Endothelial cell of umbilical vein (primary cell): ENCODE results near the gene PPP1R8.

Experiments
- CTCF ChIP-seq, 2 donors: IDR thresholded peaks; 1 replicate in 1 of 2; 2 replicates in 1 of 2; pipeline ENCODE4 v1.5.1; 2011; ENCODE audit warnings: low read length in 2 of 2, mild to moderate bottlenecking in 2 of 2, moderate library complexity in 2 of 2, control low read depth in 1 of 2, inconsistent platforms in 1 of 2, low read depth in 1 of 2; ENCODE audit not compliant: insufficient read depth in 1 of 2; ENCODE audit errors: extremely low read depth in 1 of 2
- EZH2 ChIP-seq: IDR thresholded peaks from 2 replicates; pipeline ENCODE4 v1.6.1; 2012; ENCODE audit warnings: borderline replicate concordance, low read depth, mild to moderate bottlenecking, moderate library complexity, low read length, inconsistent platforms; ENCODE audit not compliant: severe bottlenecking
- FOS ChIP-seq: IDR thresholded peaks from 2 replicates; pipeline ENCODE4 v1.6.1; 2011; ENCODE audit warnings: mild to moderate bottlenecking, low read length, moderate library complexity, borderline replicate concordance; ENCODE audit not compliant: insufficient read depth
- JUN ChIP-seq: IDR thresholded peaks from 2 replicates; pipeline ENCODE4 v1.6.1; 2011; ENCODE audit warnings: borderline replicate concordance, low read depth; ENCODE audit not compliant: insufficient read length, insufficient read depth
- MYC ChIP-seq: IDR thresholded peaks from one replicate; pipeline ENCODE4 v1.6.1; 2011; ENCODE audit warnings: mild to moderate bottlenecking, low read depth, low read length
- POLR2A ChIP-seq: IDR thresholded peaks from 2 replicates; pipeline ENCODE4 v1.6.1; 2012; ENCODE audit warnings: low read depth, mild to moderate bottlenecking, control low read depth, low read length
- POLR2AphosphoS5 ChIP-seq: IDR thresholded peaks from 2 replicates; pipeline ENCODE4 v1.6.1; 2012; ENCODE audit warnings: low read depth, mild to moderate bottlenecking, control low read depth, low read length, moderate library complexity; ENCODE audit not compliant: insufficient read depth
- TF ChIP-seq, protein P1 (sequence below): IDR thresholded peaks from 2 replicates; pipeline ENCODE4 v1.6.1; 2011; ENCODE audit not compliant: insufficient read depth, insufficient read length

- TF ChIP-seq POLR2A (no peak), CTCF (IDR thresholded peaks at IDR 0.05; ENCODE audit: extremely low read depth in 1 of 2, insufficient read depth in 1 of 2, low read depth in 1 of 2, low read length in 2 of 2) (no peak), EZH2 (no peak), POLR2AphosphoS5 (no peak), MYC (no peak), JUN (no peak), FOS (no peak)
- TF ChIP-seq, protein P1, sequence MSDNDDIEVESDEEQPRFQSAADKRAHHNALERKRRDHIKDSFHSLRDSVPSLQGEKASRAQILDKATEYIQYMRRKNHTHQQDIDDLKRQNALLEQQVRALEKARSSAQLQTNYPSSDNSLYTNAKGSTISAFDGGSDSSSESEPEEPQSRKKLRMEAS: no peak
Observed at GRCh38 chr1:27804791-27805190, 25.8 kb upstream of the PPP1R8 start.
